HUES48 (cell line): ENCODE results near the gene SPEF2.
"Not testable (repeated sequence)": the region's sequence is repeated elsewhere in the genome, so short reads cannot be mapped to it uniquely, and the experiment has no call there.

Source experiments
- H3K27ac ChIP-seq: one replicate; pipeline ENCODE4 v1.7.0; 2013; ENCODE audit warnings: low read depth, low read length, inconsistent platforms
- H3K27me3 ChIP-seq: 2 replicates; pipeline ENCODE4 v1.6.1; 2013; ENCODE audit warnings: mild to moderate bottlenecking, low read length; ENCODE audit not compliant: control insufficient read depth, insufficient read depth
- H3K36me3 ChIP-seq: 2 replicates; pipeline ENCODE4 v1.6.1; 2013; ENCODE audit warnings: low read length; ENCODE audit not compliant: control insufficient read depth, insufficient read depth
- H3K4me1 ChIP-seq: 2 replicates; pipeline ENCODE4 v1.6.1; 2013; ENCODE audit warnings: mild to moderate bottlenecking, low read length; ENCODE audit not compliant: control insufficient read depth, insufficient read depth
- H3K4me3 ChIP-seq: 2 replicates; pipeline ENCODE4 v1.5.1; 2013; ENCODE audit warnings: mild to moderate bottlenecking, low read depth, low read length
- H3K9ac ChIP-seq: 2 replicates; pipeline ENCODE4 v1.6.1; 2013; ENCODE audit warnings: mild to moderate bottlenecking, low read depth, low read length, moderate library complexity
- H3K9me3 ChIP-seq: 2 replicates; pipeline ENCODE4 v1.6.1; 2013; ENCODE audit warnings: low read length; ENCODE audit not compliant: control insufficient read depth, insufficient read depth

SPEF2 gene

DNA sequence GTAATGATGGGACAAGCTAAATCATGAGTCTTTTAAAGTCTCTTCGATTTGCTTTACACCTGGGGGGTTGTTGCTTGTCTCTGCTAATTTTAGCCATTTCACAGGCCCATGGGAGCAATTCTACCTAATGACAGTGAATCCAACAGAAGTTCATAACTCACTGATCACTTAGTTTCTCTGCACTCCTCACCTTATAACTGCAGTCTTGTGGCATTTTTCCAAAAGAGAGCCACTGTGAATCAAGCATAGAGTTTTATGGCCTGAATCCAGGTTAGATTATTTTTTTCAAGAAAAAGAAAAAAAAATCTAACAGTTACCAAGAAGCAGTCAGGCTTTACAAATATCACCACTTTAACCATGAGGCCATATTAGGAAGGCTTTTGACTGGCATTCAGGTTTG lies 237.5 kb downstream of the SPEF2 start:
- H3K9ac ChIP-seq = no peak overlapping the region
- no peaks in the 10 kb centered on the region for H3K27me3 ChIP-seq
- no peaks in the 10 kb centered on the region for H3K36me3 ChIP-seq
- H3K4me3 ChIP-seq = no peak overlapping the region
- no peaks in the 10 kb centered on the region for H3K9me3 ChIP-seq
- no peak overlapping the region for H3K27ac ChIP-seq
- H3K4me1 ChIP-seq = peaks cover 35% of the 10 kb centered on the region

DNA sequence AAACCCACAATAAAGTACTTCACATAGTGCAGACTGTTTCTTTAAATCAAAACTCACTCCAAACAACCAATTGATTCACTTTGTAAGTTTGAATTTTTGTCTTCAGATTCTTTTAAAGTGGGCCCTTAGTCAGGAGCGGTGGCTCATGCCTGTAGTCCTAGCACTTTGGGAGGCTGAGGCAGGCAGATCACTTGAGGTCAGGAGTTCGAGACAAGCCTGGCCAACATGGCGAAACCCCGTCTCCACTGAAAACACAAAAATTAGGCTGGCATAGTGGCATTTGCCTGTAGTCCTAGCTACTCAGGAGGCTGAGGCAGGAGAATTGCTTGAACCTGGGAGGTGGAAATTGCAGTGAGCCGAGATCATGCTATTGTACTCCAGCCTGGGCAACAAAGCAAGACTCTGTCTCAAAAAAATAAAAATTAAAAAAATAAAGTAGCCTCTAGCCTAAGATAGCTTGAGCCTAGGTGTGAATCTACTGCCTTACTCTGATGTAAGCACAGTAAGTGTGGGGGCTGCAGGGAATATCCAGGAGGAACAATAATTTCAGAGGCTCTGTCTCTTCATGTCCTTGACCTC lies 238.6 kb downstream of the SPEF2 start:
- not testable (repeated sequence) for H3K9me3 ChIP-seq, H3K4me3 ChIP-seq, H3K9ac ChIP-seq, H3K27me3 ChIP-seq, H3K36me3 ChIP-seq, H3K27ac ChIP-seq
- peaks cover 46% of the 10 kb centered on the region for H3K4me1 ChIP-seq

DNA sequence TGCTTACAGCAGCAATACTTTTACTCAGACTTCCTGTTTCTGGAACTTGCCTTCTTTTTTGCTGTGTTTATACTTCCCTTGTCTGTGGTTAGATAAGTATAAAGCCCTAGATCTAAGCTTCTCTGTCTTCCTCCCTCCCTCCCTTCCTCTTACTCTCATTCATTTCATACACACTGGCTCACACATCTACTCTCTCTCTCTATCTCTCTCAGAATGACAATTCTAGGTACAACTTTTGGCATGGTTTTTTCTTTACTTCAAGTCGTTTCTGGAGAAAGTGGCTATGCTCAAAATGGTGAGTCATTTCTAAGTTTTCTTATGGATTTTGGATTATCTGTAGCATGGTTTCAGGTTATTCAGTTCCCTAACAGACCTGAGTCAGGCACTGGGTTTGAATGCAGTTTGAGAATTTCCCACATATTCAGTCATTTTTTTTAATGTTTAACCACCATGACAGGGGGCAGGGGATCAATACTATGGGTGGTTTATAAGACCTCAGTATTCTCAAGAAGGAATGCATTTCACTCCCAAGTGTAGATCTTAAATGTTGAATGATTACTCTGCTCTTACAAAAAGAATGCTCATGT lies 239.2 kb downstream of the SPEF2 start, which contains the start of gene IL7R:
TSS of gene IL7R (plus strand) at position 127 of the 587 bp plus-strand sequence. CDS start at position 214, 87 bp downstream.
- peaks cover 50% of the 10 kb centered on the region for H3K4me1 ChIP-seq
- H3K27ac ChIP-seq = no peak within 1 kb of the TSS
- no peak within 1 kb of the TSS for H3K9ac ChIP-seq
- H3K27me3 ChIP-seq = no peaks in the 10 kb centered on the region
- no peaks in the 10 kb centered on the region for H3K36me3 ChIP-seq
- H3K9me3 ChIP-seq = no peaks in the 10 kb centered on the region
- H3K4me3 ChIP-seq = no peak within 1 kb of the TSS

DNA sequence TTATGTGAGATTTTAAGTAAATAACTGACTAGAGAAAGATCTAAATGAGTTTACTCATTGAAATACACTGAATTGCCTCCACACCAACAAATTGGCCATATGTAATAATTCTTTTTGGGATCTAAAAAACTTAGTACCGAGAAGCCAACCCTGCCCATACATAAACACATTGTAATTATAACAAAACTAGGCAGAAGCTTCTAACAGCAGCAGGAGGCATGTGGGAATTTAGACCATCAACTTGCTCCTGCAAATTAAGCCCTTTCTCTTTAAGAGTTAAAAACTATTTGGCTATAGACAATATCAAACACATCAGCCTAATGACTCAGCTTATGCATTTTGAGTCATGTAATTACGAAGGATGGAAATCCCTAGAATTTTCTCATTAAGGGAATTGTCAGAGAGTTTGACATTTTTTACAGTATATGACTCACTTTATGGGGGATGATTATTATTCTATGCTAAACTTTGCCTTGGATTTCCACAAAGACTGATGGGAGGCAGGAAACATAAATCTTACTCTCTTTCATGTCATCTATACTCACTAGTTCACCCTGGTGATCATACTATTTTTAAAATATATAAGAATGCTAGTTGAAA lies 240.0 kb downstream of the SPEF2 start:
- H3K9ac ChIP-seq = no peak overlapping the region
- no peaks in the 10 kb centered on the region for H3K27me3 ChIP-seq
- no peaks in the 10 kb centered on the region for H3K36me3 ChIP-seq
- no peak overlapping the region for H3K27ac ChIP-seq
- peaks cover 50% of the 10 kb centered on the region for H3K4me1 ChIP-seq
- H3K9me3 ChIP-seq = no peaks in the 10 kb centered on the region
- no peak overlapping the region for H3K4me3 ChIP-seq

DNA sequence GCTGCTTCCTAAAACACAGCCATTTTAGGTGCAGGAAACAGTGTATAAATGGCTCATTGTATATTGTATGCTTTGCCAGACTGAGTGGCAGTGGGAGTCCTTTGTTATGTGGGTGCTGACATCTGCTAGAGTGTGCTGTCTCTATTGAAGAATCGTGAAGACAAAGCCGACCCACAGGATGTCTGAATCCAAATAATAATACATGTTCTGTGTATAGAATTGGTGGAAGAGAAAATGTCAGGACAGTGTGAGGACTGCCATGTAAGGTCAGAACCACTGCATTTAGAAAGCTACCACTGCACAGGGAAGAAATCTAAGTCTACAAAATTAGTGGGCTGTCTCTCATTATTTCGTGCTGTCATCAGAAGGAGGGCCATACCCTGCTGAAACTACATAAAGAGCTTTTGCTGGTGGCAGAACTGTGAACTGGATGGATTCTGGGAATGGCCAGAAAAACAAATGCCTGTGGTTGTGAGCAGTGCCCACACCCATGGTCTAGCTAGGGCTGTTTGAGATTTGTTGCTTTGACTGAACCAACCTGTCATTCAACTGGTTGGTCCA lies 241.5 kb downstream of the SPEF2 start:
- H3K27me3 ChIP-seq = no peaks in the 10 kb centered on the region
- H3K9me3 ChIP-seq = no peaks in the 10 kb centered on the region
- H3K36me3 ChIP-seq = no peaks in the 10 kb centered on the region
- peak overlapping the region; percentile 32 for H3K27ac ChIP-seq
- no peak overlapping the region for H3K9ac ChIP-seq
- H3K4me3 ChIP-seq = no peak overlapping the region
- H3K4me1 ChIP-seq = peaks cover 50% of the 10 kb centered on the region

DNA sequence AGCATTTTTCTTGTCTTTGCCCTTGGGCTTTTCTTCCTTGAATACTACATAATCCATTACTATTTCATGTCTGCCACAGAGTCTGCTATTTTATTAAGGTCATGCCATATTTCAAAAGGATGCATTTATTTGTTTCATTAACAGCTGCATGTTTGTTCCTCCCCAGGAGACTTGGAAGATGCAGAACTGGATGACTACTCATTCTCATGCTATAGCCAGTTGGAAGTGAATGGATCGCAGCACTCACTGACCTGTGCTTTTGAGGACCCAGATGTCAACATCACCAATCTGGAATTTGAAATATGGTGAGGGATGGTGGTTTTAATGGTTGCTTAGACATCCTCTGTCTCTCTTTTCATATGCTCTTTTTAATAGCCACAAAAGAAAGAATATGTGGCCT lies 243.0 kb downstream of the SPEF2 start:
- no peak overlapping the region for H3K4me3 ChIP-seq
- H3K27me3 ChIP-seq = no peaks in the 10 kb centered on the region
- H3K9ac ChIP-seq = no peak overlapping the region
- H3K9me3 ChIP-seq = no peaks in the 10 kb centered on the region
- H3K27ac ChIP-seq = no peak overlapping the region
- H3K4me1 ChIP-seq = peaks cover 50% of the 10 kb centered on the region
- H3K36me3 ChIP-seq = no peaks in the 10 kb centered on the region

DNA sequence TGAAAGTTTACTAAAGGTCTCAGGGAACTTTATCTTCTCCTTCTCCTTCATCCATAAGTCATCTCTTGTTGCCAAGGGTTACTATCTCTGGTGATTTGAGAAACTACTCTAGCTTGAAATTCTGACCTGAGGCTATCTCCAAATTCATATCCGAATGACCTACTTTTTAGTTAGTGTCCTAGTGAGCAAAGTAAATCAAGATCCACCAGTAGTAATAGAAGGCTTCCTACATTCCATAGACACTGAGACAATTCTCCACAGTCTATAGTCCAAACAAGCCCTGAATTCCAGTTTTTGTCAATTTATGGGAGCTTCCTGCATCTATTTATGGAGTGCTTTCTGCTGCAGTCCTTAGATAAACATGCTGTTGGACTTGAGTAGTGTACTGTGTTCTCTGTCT lies 244.1 kb downstream of the SPEF2 start:
- peaks cover 48% of the 10 kb centered on the region for H3K4me1 ChIP-seq
- no peak overlapping the region for H3K9ac ChIP-seq
- no peaks in the 10 kb centered on the region for H3K27me3 ChIP-seq
- no peaks in the 10 kb centered on the region for H3K36me3 ChIP-seq
- no peaks in the 10 kb centered on the region for H3K9me3 ChIP-seq
- H3K4me3 ChIP-seq = no peak overlapping the region
- H3K27ac ChIP-seq = no peak overlapping the region

DNA sequence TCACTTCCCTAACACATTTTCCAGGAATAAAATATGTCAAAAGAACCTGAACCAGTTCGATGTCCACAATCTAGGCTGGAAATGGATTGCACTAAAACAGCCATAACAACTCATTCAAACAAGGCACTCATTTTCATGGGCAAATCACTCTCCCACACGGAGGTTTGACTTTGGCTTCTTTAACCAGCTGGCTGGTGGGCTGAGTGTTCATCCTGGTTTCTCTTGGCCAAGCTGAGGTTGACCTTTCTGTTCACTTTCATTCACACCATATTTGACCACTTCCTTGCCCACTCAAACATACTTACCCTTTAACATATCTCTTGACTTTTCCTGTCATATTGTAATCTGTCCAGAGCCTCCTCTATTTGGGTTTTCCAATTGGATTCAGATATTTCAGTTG lies 244.5 kb downstream of the SPEF2 start:
- Histone ChIP-seq H3K4me3 (no peak overlapping the region), H3K9ac (no peak overlapping the region), H3K9me3 (no peaks in the 10 kb centered on the region), H3K27ac (no peak overlapping the region), H3K4me1 (peaks cover 44% of the 10 kb centered on the region), H3K36me3 (no peaks in the 10 kb centered on the region), H3K27me3 (no peaks in the 10 kb centered on the region)

DNA sequence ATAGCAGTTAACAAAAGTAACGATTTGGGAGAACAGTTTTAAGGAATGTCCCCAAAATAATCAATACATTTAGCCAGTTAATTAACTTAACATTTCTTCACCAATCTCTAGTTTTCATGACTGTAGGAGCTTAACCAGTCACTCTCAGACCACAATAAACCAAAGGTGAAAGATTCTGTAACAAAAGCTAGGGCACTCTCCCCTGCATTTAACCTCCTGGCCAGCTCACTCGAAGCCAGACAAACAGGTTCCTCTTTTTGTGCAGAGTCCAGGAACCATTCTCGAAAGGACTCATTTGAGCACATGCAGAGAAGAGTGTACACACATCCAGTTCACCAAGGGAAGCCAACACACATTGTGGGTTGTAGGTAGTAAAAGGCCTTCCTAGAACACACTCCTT lies 245.5 kb downstream of the SPEF2 start:
- Histone ChIP-seq H3K27me3 (no peaks in the 10 kb centered on the region), H3K36me3 (no peaks in the 10 kb centered on the region)

More for the DNA sequence above, 245.5 kb downstream of the SPEF2 start:
- Histone ChIP-seq H3K27ac (no peak overlapping the region), H3K9ac (no peak overlapping the region), H3K9me3 (no peaks in the 10 kb centered on the region), H3K4me3 (no peak overlapping the region), H3K4me1 (peaks cover 35% of the 10 kb centered on the region)
